ENCODE data around the gene C2orf81.
"Not testable (repeated sequence)": the region's sequence is repeated elsewhere in the genome, so short reads cannot be mapped to it uniquely, and the experiment has no call there.

C2orf81 gene

GRCh38 chr2:74423231-74424095 is 2.0 kb upstream of the C2orf81 start:
- no peak for DNase-seq

GRCh38 chr2:74420443-74421103 is 846 bp downstream of the C2orf81 start:
- DNase-seq, result not testable (repeated sequence)

DNA sequence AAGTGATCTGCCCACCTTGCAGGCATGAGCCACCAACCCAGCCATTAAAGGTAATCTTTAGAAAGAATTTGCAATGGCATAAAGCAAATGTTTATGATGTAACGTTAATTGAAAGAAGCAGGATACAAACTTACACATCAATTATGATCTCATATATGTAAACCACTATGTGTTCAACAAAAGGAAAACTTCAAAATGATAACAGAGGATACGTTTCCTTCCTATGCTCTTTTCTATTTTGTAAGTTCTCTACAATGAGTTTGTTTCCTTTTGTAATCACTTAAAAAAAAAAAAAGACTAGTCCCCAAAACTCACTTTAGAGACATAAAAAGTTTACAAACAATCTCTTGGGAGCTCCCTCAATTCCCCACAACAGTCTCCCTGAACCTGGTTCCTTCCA is 1.4 kb downstream of the C2orf81 start:
- DNase-seq, result no peak

GRCh38 chr2:74419345-74419744 is 2.1 kb downstream of the C2orf81 start:
- DNase-seq, result no peak

DNA sequence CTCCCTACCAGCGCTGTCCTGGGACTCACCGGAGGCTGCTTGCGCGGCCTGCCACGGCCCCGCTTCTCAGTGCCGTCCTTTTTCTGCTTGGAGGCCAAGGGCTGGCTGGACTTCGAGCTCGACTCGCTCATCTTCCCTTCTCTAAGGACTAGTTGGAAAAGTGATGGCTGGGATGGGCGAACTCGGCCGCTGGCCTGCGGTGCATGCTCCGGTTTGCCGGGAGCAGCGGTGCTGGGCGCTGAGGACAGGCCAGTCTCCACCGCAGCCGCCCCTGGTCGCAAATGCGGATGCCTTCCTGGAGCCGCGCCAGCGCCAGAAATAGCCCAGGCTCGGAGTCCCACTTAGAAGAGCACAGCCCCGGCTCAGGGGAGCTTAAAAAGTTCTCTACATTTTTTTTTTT is 3.1 kb downstream of the C2orf81 start:
- DNase-seq, result no peak

DNA sequence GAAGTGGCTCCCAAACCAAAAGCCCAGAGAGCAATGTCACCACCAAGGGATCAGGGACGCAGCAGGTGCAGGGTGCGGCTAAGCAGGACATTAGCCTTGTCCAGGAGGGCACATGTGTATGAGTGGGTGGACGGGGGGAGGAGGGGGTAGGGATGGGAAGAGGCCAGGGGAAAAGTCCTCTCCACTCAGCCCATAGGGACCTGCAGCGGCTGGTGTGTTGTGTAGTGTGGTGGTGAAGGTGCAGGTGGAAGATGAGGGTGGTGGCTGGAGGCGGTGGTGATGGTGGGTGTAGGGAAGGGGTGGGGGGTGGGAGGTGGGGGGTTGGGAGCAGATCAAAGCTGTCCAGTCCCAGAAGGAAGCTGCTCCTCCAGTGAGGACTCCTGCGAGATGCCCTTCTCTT is 3.7 kb downstream of the C2orf81 start:
- DNase-seq, result no peak

GRCh38 chr2:74417197-74417596 is 4.2 kb downstream of the C2orf81 start:
- DNase-seq, result no peak

DNA sequence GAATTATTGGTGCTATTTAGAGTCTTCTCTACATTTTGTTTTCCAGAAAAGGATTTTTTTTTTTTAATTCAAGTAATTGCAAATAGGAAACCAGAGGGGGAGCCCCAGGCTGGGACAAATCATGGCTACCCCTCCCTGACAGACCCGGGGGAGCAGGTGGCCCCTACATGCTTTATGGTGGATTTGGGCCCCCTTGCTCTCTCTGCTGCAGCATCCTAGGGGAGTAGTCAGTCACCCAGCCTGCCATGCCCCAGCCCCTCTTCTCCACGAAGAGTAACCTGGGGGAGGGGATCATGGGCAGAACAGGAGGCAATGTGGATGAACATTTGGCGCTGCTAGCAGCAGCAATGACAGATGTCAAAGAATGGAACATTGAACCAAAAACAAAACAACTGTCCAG is 4.6 kb downstream of the C2orf81 start:
- no peak for DNase-seq

GRCh38 chr2:74415762-74416395 is 5.5 kb downstream of the C2orf81 start:
- DNase-seq, result no peak

DNA sequence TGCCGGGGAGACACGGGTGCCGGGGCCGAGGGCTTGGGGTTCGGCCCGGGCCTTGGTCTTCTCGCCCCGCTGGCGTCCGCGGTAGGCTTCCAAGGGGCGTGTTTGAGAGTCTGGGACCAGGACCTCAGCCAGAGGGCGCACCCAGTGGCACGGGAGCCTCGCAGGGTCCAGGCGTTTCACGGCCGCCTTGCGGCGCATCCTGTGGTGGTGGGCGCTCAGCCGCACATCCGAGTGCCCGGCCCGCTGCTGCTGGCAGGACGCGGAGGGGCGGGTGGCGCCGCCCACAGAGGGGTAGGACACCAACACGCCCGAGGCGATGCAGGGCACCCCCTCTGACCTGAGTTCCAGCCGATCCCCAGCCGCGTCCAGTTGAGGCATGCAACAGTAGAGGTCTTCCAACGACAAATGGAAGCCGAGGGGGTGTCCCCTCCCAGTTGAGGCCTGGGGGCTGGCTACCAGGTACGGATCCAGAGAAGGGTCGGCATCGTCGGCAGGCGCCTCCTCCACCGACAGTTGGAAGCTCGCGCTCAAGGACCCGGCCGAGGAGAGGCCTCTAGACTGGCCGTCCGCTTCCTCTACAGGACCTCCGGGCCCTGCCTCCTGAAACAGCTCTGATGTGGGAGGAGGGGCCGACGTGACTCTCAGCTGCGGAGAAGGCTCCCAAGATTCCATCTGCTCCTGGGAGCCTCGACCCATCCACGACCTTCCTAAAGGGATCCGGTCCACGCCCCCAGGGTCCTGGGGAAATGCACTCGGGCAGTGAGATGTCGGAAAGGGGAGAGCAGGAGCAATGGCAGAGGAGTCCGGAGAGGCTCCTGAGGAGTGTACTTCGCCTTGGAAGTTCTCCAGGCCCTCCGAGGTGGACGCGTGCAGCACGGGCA is 6.3 kb downstream of the C2orf81 start:
- DNase-seq, result peak; percentile 75

DNA sequence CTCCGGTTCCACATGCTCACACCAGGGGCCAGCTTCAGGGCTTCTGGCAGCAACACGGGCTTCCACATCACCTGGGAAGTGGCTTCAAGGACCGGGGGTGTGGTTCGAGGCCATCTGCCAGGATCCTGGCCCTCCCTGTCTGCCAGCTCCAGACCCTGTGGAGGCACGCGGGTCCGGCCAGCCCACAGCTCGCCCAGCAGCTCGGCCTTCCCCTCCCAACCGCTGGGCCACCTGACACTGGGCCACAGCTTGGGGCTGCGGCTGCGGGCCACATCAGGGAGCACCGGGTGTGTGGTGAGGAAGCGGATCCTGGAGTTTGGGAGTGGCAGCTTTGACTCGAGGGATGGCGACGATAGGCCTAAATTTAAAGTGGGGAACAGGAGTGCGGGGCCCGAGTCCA is 7.0 kb downstream of the C2orf81 start:
- DNase-seq, result no peak

- no peak for DNase-seq
These were observed 8.3 kb downstream of the C2orf81 start for GRCh38 chr2:74413001-74413698.

DNA sequence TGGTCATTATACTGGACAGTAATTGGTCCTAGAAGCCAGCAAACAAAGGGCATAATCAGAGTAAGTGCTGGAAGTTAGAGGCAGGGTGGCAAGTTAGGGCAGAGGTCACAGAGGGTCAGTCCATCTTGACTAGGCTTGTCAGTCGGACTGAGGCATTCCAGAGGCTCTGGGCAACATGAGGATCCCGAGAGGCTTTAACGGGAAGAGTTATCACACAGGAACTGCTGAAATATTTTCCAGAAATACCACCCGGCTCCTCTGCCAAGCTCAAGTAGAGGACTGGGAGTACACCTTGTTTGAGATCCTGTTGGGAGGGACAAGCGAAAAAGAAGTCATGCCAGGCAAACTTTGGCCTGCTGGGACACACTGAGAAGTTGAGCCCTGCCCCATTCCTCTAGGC is 13.7 kb downstream of the C2orf81 start:
- DNase-seq, result no peak

DNA sequence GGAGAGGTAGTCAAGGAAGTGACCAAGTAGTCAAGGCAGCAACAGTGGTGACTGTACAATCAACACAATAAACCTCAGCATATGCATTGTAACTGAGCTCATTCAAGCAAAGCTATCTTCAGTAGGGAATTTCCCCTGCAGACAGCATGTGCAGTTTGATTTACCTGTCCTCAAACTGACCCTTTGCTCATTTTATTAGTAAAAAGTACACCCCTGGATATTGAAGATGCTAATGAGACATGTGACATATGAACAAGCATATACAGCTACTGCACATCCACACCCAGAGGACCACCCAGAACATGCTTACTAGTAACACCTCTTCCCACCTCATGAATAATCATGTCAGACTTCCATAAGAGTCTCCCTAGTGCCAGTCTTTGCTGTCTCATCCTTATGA is 15.4 kb downstream of the C2orf81 start:
- no peak for DNase-seq

GRCh38 chr2:74401891-74402290 is 19.5 kb downstream of the C2orf81 start:
- DNase-seq, result no peak

DNA sequence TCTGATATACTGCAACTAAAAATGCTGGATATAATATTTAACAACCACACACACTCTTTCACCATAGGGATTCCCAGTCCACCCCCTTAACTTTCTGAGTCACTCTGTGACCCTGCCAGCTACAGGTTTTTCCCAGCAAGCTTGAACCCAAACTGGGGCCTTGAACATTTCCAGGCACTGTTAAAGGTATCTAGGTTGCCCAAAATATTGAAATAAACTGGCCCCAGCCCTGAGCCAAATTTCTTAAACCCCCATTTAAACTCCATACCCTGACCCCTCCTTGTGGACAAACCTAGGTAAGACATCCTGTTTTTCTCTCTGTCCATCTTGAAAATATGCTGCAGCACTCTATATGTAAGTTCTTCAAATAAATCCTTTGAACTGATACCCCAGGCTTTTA is 21.6 kb downstream of the C2orf81 start:
- DNase-seq, result no peak

DNA sequence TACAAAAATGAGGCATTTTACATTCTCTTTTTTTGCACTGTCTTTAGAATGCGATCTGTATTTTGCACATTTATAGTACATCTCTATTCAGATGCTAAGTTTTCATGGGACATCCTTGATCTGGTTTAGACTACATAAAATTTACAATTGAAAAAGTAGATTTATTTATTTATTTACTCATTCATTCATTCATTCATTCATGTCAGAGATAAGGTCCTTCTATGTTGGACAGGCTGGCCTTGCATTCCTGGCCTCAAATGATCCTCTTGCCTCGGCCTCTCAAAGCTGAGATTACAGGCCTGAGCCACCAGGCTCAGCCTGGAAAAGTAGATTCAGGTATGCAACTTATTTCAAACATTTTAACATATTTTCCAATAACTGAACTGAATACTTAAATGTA is 25.3 kb downstream of the C2orf81 start:
- DNase-seq, result no peak

GRCh38 chr2:74393525-74393924 is 27.9 kb downstream of the C2orf81 start:
- no peak for DNase-seq

- no peak for DNase-seq
These were observed 29.0 kb downstream of the C2orf81 start for GRCh38 chr2:74392449-74392743.

DNA sequence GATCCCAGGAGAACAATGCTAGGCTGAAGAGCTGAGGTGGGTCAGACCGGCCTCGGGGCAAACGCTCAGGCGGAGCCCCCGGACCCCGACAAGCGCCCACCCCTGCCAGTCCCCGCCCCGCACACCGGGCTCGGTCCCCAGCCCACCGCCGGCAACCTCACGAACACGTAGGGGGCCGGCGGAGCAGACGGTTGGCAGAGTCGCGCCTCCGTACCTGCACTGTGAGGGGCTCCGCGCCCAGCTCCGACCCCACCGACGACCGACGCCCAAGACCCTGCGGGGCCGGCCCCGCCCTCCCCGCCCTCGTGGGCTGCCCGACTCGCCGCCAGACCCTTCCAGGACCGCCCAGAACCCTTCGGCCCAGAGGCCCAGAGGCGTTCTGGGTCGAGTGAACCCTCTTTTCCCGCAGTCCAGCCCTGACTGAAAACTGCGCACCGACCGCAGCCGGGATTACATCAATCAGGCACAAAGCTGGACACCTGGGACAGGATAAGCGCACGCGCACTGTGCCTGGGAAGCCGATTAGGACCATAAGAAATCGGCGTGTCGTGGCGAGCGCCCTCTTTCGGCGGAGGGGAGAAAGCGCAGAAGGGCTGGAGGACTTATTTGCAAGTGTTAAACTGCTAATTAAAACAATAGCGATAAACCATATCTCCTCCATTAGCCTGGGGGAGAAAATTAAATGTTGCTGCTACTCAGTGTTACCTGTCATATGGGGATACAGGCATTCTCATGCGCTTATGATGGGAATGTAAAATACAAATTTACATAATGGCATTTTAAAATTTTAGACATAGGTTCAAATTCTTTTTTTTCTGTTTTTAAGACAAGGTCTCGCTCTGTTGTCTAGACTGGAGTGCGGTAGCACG is 29.6 kb downstream of the C2orf81 start:
- peak; percentile 100 for DNase-seq

DNA sequence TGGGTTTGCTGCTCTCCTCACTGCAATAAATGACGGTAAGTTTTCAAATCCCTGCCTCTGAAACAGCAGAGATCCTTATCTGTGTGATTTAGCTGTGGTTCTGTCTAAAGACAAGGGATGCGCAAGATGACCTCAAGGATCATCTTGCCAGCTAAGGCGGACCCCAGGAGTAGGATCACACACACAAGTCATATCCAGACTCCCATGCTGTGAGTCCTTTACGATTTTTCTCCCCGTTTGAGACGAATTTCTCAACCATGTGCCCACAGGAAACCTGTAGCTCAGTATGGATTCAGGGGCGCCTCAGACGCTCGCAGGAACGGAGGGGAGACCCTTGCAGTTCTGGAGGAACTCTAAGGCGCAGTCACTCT is 30.2 kb downstream of the C2orf81 start:
- no peak for DNase-seq

DNA sequence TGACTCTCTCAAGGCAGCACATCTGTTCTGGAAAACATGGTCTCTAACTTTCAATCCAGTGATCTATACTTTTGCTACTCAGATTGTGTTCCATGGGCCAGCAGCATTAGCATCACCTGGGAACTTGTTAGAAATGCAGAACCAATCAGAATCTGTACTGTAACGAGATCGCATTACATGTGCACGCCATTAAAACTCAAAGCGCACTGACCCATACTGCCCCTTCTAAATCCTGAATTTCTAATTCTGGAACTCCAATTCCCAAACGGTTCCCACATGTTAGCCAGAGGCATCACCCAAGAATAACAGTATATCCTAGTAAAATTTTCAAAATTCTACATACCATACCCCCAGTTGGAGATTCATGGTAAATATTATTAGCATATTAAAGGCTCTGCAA is 30.8 kb downstream of the C2orf81 start:
- DNase-seq, result no peak

Measured in activated CD8-positive, alpha-beta memory T cell treated with anti-CD3 and anti-CD28 coated beads for 24 hours (primary cell).